GM20431 (cell line): Measurements from ENCODE around the gene SLC6A18.

Source experiments
- in situ Hi-C: fragments of 300-500 bp; cut with MseI, MboI; formaldehyde crosslinking; loops from one replicate; pipeline ENCODE4 v1.15.0; 2020; ENCODE audit warnings: low sequenced_read_pairs; ENCODE audit not compliant: unreplicated experiment

SLC6A18 gene

DNA sequence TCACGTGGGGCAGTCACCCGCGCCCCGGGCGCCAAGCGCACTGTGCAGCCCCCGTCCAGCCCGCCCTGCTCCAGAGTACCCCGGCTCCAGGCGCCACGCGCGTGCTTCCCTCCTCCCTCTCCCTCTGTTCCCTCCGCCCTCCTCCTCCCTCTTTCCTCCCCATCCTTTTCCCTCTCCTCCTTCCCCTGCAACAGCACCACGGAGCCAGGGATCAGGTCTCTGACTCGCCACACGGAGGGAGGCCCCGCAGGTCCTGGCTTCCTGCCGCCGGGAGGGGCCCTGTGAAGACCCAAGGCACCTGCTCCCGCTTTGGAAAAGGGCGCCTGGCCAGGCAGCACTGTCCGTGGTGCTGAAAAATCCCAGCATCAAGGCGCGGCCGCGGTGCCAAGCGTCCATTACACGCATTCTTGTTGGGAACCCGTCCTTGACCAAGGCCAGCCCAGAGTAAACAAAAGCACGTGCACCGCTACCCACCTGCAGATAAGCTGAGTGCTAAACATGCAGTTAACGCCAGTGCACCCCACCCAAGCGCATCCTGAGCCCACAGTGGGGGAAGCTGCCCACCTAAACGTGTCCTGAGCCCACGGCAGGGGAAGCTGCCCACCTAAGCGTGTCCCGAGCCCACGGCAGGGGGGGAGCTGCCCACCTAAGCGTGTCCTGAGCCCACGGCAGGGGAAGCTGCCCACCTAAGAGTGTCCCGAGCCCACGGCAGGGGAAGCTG is 21.7 kb downstream of the SLC6A18 start:
- in situ Hi-C loops = no loop called here

DNA sequence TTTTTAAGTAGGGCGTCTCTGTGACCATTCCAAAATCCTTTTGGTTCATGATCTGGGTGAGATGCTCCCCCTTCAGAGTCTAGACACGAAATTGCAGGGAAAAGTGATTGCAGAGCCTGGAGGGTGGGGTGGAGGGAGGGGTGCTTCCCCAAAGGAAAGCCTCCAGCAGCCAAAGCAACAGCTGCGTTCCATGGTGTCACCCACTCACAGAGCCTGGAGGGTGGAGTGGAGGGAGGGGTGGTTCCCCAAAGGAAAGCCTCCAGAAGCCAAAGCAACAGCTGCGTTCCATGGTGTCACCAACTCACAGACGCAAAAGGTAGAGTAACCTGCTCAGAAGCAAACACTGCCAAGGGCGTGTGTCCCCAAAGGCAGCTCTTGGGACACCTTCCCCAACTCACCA is 22.6 kb downstream of the SLC6A18 start:
- in situ Hi-C loops = no loop called here

DNA sequence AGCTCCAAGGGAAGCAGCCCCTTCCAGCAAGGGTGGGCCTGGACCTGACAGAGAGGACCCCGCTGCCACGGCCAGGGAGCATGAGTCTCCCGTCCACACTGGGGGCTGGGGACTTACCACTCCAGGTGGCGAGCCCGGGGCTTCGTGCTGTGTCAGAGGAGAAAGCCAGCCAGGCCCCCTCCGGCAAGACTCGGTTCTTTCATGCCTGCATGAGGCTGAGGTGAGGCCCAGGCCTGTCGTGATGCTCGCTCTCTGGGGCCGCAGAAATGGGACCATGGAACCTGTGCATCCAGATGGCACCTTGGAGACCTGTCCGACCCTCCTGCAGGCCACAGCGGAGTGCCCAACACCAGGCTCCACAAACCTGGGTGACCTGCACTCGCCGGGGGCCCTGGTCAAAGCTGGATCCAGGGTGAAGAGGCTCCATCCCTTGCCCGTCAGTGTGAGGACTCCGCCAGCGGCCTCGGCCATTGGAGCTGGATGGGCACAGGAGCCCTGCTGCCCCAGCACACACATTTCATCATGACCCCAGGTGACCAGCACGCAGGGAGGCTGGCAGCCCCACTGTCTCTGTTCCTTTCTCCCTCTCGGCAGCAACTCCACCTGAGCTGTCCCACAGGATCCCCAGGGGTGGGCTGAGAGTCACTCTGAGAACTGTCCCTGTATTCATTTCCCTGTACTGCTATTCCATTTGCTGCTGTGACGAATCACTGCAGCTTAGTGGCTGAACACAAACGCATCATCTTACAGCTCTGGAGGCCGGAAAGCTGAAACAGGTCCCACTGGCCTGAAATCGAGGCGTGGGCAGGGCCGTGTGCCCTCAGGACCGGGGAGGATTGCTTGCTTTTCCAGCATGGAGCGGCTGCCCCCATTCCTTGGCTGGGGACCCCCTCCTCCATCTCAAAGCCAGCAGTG is 24.4 kb downstream of the SLC6A18 start:
- in situ Hi-C loops = no loop called here

DNA sequence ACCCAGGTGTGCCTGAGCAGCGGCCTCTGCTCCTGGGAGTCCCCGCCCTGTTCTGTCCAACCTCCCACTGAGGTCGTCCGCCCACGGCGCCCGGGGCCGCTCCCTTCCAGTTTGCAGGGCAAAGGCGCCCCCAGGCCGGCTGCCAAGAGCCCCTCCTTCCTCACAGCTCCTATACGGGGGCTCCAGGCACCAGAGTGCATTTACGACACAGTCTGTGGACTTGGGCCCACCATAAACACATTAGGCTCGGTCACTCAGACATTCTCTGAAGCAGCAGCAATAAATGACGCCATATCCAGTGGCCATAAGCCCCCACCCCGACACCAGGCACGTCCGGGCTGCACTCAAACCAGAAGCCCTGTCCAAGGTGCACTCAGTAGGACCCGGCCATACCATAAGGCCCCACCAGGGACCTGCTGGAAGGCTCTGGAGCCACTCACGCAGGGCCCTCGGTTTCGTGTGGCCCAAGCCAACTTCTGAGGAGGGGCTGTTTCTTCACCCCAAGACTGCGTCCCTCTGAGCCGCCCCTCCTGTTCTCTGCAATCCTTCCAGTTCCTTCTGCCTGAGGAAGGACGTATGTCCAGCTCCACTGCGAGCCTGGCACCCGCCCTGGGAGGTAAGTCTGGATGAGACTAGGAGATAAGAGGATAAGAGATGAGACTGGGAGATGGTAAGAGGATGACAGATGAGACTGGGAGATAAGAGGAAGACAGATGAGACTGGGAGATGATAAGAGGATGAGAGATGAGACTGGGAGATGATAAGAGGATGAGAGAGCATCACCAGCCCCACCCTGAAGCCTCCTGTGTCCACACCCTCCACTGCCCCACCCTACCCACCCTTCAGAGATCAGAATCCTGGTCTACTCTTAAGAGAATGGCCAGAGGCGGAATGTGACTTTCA is 26.7 kb downstream of the SLC6A18 start:
- in situ Hi-C loops = no loop called here

DNA sequence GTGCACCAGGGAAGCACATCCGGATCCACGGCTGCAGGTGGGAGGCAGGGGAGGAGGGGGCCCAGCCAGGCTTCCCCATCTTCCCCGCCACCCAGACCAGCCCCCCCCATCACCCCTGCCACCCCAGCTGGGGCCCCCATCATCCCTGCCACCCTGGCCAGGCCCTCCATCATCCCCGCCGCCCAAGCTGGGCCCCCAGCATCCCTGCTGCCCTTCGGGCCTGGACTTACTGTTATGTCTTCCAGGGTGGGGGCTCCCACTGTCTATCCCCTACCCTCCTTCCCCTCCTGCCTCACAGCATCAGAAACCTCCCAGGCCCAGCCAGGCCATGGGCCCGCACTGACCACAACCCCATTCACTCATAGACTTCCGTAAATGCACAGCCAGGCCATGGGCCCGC is 27.5 kb downstream of the SLC6A18 start:
- in situ Hi-C loops = no loop called here

DNA sequence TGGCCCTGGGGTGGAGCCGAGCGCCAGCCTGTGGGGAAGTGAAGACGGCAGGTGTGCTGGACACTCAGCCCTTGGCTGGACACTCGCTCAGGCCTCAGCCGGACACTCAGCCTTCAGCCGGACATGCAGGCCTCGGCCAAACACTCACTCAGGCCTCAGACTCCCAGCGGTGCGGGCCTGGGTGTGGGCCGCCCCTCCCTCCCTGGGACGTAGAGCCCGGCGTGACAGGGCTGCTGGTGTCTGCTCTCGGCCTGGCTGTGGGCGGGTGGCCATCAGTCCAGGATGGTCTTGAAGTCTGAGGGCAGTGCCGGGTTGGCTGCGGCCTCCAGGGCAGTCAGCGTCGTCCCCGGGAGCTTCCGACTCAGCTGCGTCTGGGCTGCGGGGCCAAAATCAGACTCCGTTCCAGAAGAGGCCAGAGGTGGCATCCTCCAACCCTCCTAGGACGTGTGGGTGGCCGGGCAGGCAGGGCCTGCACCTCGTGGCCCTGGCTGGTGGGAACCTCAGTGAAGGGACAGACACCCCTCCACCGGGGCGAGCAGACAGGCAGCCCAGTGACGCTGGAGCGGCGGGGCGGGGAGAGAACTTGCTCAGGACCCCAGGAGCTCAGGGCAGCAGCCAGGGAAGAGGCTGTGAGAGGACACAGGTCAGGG is 28.4 kb downstream of the SLC6A18 start:
- in situ Hi-C loops = no loop called here

DNA sequence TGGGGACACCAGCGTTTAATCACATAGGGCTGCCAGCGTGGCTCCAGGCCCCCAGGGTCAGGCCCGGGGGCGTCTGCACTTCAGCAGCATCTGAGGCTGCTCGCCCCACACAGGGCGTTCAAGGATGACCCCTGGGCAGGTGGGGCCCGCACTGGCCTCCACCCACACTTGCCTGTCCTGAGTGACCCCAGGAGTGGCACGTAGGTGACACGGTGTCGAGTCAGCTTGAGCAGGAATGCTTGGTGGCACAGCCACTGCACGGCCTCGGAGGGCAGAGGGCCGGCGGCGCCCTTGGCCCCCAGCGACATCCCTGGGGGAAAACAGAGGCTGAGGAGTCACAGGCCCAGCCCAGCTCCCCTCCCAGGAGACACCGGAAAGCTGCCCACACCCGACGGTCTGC is 29.0 kb downstream of the SLC6A18 start:
- in situ Hi-C loops = no loop called here

DNA sequence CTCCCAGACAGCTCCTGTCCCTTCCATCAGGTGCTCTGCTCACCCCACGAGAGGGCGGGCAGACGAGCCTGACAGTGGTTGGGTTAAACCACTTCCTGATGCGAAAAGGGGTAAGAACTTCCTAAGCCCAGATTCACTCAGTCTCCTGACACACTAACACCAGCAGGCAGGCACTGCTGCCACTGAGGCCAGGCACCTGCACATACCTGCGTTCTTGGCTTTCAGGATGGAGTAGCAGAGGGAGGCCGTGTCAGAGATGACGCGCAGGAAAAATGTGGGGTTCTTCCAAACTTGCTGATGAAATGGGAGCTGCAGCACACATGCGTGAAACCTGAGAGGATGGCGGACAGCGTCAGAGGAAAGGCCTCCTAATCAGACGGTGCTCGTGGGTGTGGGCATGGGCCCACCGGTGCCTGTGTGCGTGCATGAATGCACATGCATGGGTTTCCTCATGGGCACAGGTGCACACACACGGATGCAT is 29.9 kb downstream of the SLC6A18 start:
- in situ Hi-C loops = no loop called here

DNA sequence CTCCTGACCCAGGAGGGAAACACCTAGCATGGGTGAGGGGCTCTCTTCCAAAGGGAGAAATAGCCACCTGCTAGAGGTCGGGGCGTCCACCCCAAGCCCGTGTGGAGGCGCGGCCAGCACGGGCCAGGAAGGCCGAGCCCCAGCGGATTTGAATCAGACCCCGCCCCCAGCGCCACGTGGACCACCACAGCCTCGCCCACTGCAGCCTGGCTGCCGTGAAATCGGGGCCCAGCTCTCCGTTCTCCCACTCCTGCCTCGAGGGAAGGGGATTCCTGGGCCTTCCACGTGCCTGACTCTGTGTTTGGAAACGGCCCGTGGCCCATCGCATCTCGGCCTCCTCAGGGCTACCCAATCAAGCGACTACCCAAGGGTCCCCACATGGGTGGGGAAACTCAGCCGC is 31.6 kb downstream of the SLC6A18 start:
- in situ Hi-C loops = no loop called here

DNA sequence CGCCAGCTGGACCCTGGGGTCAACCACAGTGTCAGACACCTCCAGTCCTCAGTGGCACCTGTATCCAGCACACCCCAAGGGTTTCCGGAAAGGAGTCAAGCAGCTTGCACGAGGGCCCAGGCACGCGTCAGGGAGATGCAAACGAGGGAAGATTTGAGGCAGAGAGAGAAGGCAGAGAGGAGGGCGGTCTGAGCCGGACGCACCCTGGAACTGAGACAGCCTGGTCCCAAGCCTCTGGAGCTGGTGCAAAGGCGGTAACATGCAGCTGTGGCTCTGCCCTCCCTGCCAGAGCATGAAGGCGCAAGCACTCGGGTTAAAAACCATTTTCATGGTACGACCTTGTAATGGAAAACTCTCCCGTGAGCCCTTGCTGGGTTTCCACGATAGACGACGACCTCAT is 32.2 kb downstream of the SLC6A18 start:
- in situ Hi-C loops = no loop called here

DNA sequence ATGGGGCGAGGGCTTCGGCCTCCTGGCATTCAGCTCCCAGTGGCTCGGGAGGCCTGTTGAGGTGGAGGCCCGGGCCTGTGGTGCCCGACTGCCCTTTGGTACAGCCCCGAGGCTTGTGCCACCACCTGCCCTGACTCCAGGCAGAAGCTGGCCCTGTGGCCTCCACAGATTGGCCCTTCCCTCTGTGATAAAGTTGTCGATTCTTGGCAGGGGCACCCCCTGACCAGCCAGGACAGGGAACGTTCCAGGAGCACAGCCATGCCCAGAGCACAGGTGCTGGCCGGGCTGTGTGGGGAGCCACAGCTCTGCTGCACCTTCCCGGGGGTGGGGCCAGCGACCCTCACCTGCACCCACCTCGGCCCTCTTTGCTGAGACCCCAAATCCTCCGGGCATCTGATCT is 32.7 kb downstream of the SLC6A18 start:
- in situ Hi-C loops = no loop called here

DNA sequence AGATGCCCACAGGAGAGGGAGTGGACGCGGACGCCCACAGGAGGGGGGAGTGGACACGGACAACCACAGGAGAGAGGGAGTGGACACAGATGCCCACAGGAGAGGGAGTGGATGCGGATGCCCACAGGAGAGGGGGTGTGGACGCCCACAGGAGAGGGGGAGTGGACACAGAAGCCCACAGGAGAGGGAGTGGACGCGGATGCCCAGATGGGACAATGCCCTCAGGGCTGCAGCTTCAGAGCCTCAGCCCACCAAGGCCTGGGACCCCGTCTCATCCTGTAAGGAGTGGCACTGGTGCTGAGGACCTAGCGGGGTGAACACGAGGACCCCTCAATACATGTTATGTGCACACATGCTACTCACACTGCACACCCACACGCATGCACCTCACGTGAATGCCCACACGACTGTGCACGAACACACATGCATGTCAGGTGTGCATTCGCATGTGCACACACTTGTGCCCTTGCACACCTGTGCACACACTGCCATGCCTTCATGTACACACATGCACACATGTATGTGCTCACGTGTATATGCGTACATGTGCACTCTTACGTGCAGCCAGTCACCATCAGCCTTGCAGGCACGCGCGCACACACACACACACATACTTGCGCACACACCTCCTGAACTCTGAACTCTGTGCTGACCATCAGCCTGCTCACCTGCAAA is 34.8 kb downstream of the SLC6A18 start:
- in situ Hi-C loops = no loop called here

DNA sequence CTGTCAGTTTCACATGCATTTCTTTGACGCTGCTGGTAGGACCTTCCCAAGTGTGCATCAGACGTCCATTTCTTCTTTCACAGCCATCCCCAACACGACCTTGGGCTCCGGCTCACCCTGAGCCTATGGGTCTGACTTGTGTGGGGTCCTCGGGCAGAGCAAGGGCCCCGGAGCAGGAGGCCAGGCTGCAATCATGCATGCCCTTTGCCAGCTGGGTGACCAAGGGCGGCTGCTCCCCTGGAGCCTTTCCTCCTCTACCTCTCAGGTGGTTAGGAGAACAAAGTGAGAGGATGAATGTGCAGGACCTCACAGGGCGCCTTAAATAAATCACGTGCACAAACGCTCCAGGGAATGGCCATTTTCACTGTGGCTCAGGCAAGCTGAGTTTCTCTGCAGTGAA is 36.5 kb downstream of the SLC6A18 start:
- in situ Hi-C loops = no loop called here

DNA sequence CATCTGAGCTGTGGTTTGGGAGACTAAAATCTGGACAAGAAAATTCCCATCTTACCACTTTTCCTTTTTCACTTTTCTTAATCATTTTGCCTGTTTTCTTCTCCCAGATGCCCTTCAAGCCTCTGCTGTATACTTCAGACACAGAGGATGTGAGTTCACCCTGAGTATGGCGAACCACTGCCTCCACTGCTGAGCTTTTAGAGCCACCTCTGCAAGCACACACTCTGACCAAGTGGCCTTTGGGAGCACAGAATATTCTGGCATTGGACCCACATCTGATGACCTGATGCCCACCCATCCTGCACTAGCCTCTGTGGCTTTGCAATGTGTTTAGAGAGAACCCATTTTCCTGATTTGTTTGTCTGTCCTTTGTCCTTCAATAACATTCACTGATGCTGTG is 37.2 kb downstream of the SLC6A18 start:
- in situ Hi-C loops = no loop called here

DNA sequence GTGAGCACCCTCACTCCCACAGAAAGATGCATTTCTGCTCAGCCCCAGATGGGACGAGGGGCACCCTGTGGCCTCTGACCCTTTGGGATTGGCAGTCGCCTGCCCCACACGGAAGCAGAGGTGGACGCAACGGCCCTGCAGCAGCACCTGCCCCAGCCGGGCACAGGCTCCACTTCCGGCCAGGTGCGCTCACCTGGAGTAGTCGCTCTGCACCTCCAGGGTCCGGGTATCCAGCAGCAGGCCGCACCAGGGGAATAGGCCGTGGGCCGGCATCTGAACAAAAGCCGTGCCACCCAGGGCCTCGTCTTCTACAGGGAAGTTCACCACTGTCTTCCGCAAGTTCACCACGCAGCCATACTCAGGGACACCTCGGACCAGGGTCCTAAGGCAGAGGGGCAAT is 39.0 kb downstream of the SLC6A18 start:
- in situ Hi-C loops = no loop called here

DNA sequence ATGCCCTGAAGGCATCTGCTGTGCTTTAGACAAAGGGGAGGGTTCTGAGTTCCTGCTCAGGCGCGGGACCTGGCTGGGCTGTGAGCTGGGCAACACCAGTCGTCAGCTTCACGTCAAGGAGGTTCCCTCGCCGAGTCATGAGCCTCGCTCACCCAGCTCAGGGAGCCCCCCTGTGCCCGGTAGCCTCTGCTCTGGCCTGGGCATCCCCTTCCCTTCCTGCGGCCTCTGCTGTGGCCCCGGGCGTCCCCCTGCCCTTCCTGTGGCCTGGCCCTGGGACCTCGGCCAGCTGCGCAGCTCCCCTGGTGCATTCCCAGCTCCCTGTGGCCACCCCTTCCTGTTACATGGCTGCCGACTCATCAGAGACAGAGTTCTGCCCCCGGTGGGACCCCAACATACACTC is 39.8 kb downstream of the SLC6A18 start:
- in situ Hi-C loops = no loop called here

DNA sequence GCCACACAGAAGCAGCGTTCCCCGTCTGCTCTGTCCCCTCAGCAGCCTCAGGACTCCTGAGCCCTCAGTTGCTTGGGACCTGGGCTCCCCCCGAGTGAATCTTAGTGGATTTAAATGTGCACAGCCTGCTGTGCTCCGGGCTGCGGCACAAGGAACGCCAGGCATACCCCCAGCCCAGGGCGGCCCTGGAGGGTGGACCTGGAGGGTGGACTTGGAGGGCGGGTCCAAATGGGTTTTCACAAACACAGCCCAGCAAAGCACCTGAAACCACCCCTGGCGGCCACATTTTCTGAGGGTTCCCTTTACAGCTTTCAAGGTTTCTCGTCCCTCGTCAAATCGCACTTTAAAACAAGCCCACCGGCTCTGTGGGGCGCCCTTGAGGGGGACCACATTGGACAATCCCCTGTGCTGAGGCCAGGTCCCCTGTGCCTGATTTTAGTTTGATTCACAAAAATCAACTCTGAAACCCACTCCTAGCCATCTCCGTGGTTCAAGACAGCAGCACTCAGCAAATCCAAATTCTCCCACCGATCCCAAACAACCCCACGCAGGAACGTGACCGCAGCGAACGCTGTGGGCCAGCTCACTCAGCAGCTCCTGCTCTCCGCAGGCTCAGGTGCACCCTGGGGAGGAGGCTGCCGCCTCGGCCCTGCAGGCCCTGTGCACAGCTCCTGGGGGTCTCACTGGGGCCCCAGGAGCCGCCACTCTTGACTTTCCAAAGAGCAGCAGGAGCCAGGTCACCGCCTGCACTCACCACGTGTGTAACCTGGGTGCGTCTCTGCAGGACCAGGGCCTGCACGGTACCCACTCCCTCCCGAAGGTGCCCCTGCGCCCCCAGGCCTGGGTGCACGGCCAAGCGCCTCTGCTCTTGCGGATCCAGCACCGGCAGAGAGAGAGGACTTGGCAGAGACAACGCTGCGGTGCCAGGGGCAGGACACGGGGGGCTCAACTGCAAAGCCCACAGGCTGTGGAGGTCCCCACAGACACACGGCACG is 40.6 kb downstream of the SLC6A18 start:
- in situ Hi-C loops = no loop called here

DNA sequence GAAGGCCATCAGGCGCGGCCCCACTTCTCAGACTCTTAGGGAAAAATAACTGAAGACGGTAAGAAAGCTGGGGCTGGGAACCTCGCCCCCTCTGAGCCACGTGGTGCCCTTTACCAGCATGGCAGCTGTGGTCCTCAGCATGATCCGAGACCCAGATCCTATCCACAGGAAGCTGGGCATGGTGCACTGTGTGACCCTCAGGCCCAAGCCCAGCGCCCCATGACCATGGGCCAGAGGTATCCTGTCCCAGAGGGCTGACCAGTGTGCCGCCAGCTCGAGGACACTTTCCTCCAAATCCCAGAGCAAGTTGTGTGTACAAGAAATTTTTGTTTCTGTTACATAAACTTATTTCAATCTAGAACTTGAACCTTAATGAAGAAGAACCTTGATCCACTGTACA is 41.6 kb downstream of the SLC6A18 start:
- in situ Hi-C loops = no loop called here
